Motor neuron (in vitro differentiated cells): Measurements from ENCODE around the gene WARS2. TPM values are rescaled to one million over a fixed set of nuclear protein-coding genes. Genes with fewer than 3 reads are reported as not detected.
A peak's percentile ranks its signal among the peaks of the same experiment; 100 is the strongest.

Experiments used
- ATAC-seq, 8 experiments: fragments of 200-7000 bp; cut with Tn5 transposase; replicated peaks in 6 of 8; 2 replicates each; pipeline ENCODE4 v1.8.0; 2021; ENCODE audit warnings: mild to moderate bottlenecking in 8 of 8, moderate library complexity in 8 of 8
- H3K27ac ChIP-seq, 2 donors: fragments of 250-450 bp; sonication (Bioruptor Pico); 2 replicates each; pipeline ENCODE4 v1.9.0; 2021; ENCODE audit warnings: antibody characterized with exemption in 2 of 2, mild to moderate bottlenecking in 2 of 2, moderate library complexity in 1 of 2
- H3K4me1 ChIP-seq, 2 donors: fragments of 250-450 bp; sonication (Bioruptor Pico); replicated peaks in 1 of 2; 2 replicates each; pipeline ENCODE4 v1.6.1; 2021; ENCODE audit warnings: antibody characterized with exemption in 2 of 2, mild to moderate bottlenecking in 2 of 2, moderate library complexity in 1 of 2
- H3K4me3 ChIP-seq, 5 donors: fragments of 250-450 bp; sonication (Bioruptor Pico); 2 replicates each; pipeline ENCODE4 v1.9.0; 2021; ENCODE audit warnings: antibody characterized with exemption in 5 of 5, mild to moderate bottlenecking in 5 of 5, moderate library complexity in 4 of 5
- WGBS, 10 experiments: fragments of 450-650 bp; shearing (Covaris generic); methylation state at CpG; one replicate each; pipeline ENCODE4 v1.0.0; 2022; 5-methylcytosine and 5-hydroxymethylcytosine counted together
- in situ Hi-C, 9 experiments: fragments of 400-800 bp; cut with MboI; loops; one replicate each; pipeline ENCODE4 v1.15.0; 2021; ENCODE audit warnings: low sequenced_read_pairs in 9 of 9, low pct_unique_long_range_greater_than_20kb in 2 of 9; ENCODE audit not compliant: unreplicated experiment in 9 of 9
- total RNA-seq, 8 experiments: library from RNA; unstranded; fragments of 300-600 nt; gene quantifications; 2 replicates each; pipeline versions ENCODE4 v1.2.3 to v1.2.4, GENCODE V29; 2022

WARS2 gene
- total RNA-seq, 8 experiments from 2014 or later = 11.8 to 20.8 (median 17.2) TPM

- 89 to 100% (median 100%) methylated on average over 1 of the region's 1 CpG; no CpG with 5 or more reads in 6 of the 10 experiments for WGBS, 10 experiments
- H3K4me3 ChIP-seq = no peak overlapping the region
- in situ Hi-C loops = no loop called here
- no peak overlapping the region for H3K27ac ChIP-seq
- H3K4me1 ChIP-seq = no peaks in the 10 kb centered on the region
- ATAC-seq = peak in 2 of 8 experiments; percentile 48 to 80
Observed at GRCh38 chr1:119101563-119101962, 38.9 kb downstream of the WARS2 start.

GRCh38 chr1:119099775-119100174, 40.7 kb downstream of the WARS2 start:
- in situ Hi-C loops = loop anchor here in 1 of 9 experiments (25.0 kb wide), 1 partner anchor 88 kb away; no protein-coding TSS in a partner anchor
- no peak for ATAC-seq

GRCh38 chr1:119097380-119097779, 43.1 kb downstream of the WARS2 start:
- Histone ChIP-seq H3K27ac (no peak overlapping the region), H3K4me3 (no peak overlapping the region), H3K4me1 (no peaks in the 10 kb centered on the region)
- in situ Hi-C loops = loop anchor here in 1 of 9 experiments (25.0 kb wide), 1 partner anchor 90 kb away; no protein-coding TSS in a partner anchor
- WGBS, 10 experiments = 66 to 100% (median 78%) methylated on average over 1 to 3 of the region's 3 CpGs; no CpG with 5 or more reads in 1 of the 10 experiments
- ATAC-seq = no peak

More at GRCh38 chr1:119099775-119100174, 40.7 kb downstream of the WARS2 start:
- Histone ChIP-seq H3K27ac (no peak overlapping the region), H3K4me3 (no peak overlapping the region), H3K4me1 (no peaks in the 10 kb centered on the region)

GRCh38 chr1:119093721-119094120, 46.7 kb downstream of the WARS2 start:
- peak in 2 of 8 experiments; percentile 60 to 62 for ATAC-seq
- WGBS, 10 experiments = 30 to 100% (median 89%) methylated on average over 1 of the region's 1 CpG; no CpG with 5 or more reads in 3 of the 10 experiments
- Histone ChIP-seq H3K4me1 (peaks cover 4 to 7% of the 10 kb centered on the region in 2 donors), H3K4me3 (no peak overlapping the region), H3K27ac (no peak overlapping the region)
- in situ Hi-C loops = loop anchor here in 1 of 9 experiments (25.0 kb wide), 1 partner anchor 94 kb away; no protein-coding TSS in a partner anchor

GRCh38 chr1:119091618-119092017, 48.8 kb downstream of the WARS2 start:
- ATAC-seq = peak in 5 of 8 experiments; percentile 95 to 99 (median 98)
- Histone ChIP-seq H3K4me3 (peak overlapping the region in 1 of 5 donors; percentile 5), H3K27ac (peak overlapping the region in 1 of 2 donors; percentile 28), H3K4me1 (peaks cover 4 to 7% of the 10 kb centered on the region in 2 donors)
- in situ Hi-C loops = loop anchor here in 1 of 9 experiments (25.0 kb wide), 1 partner anchor 96 kb away; no protein-coding TSS in a partner anchor
- 0 to 89% (median 30%) methylated on average over 1 to 4 of the region's 4 CpGs; no CpG with 5 or more reads in 2 of the 10 experiments for WGBS, 10 experiments

GRCh38 chr1:119090250-119090649, 50.2 kb downstream of the WARS2 start:
- ATAC-seq = no peak
- Histone ChIP-seq H3K27ac (no peak overlapping the region), H3K4me3 (no peak overlapping the region), H3K4me1 (peaks cover 4 to 7% of the 10 kb centered on the region in 2 donors)
- in situ Hi-C loops = loop anchor here in 1 of 9 experiments (25.0 kb wide), 1 partner anchor 97 kb away; no protein-coding TSS in a partner anchor
- WGBS, 10 experiments = 94 to 100% (median 100%) methylated on average over 2 to 3 of the region's 3 CpGs; no CpG with 5 or more reads in 2 of the 10 experiments

- no peak overlapping the region for H3K4me3 ChIP-seq
- peaks cover 4 to 5% of the 10 kb centered on the region in 2 donors for H3K4me1 ChIP-seq
- 36 to 100% (median 83%) methylated on average over 1 to 2 of the region's 2 CpGs; no CpG with 5 or more reads in 1 of the 10 experiments for WGBS, 10 experiments
- no peak for ATAC-seq
- H3K27ac ChIP-seq = no peak overlapping the region
- in situ Hi-C loops = loop anchor here in 1 of 9 experiments (25.0 kb wide), 1 partner anchor 100 kb away; no protein-coding TSS in a partner anchor
Observed at GRCh38 chr1:119086830-119087229, 53.6 kb downstream of the WARS2 start.

- Histone ChIP-seq H3K4me3 (no peak overlapping the region), H3K4me1 (no peaks in the 10 kb centered on the region), H3K27ac (no peak overlapping the region)
- WGBS, 10 experiments = 18 to 100% (median 82%) methylated on average over 2 to 10 of the region's 10 CpGs; no CpG with 5 or more reads in 1 of the 10 experiments
- in situ Hi-C loops = loop anchor here in 1 of 9 experiments (25.0 kb wide), 1 partner anchor 103 kb away; no protein-coding TSS in a partner anchor
- ATAC-seq = peak in 3 of 8 experiments; percentile 46 to 84 (median 53)
Observed at GRCh38 chr1:119084798-119085197, 55.7 kb downstream of the WARS2 start.

- ATAC-seq = no peak
Observed at GRCh38 chr1:119083980-119084379, 56.5 kb downstream of the WARS2 start.

GRCh38 chr1:119083479-119083878, 57.0 kb downstream of the WARS2 start:
- no peak overlapping the region for H3K27ac ChIP-seq
- in situ Hi-C loops = loop anchor here in 1 of 9 experiments (25.0 kb wide), 1 partner anchor 104 kb away; no protein-coding TSS in a partner anchor
- no peak overlapping the region for H3K4me3 ChIP-seq
- ATAC-seq = no peak
- H3K4me1 ChIP-seq = no peaks in the 10 kb centered on the region
- 50 to 100% (median 74%) methylated on average over 1 of the region's 1 CpG; no CpG with 5 or more reads in 2 of the 10 experiments for WGBS, 10 experiments

More at GRCh38 chr1:119083980-119084379, 56.5 kb downstream of the WARS2 start:
- in situ Hi-C loops = loop anchor here in 1 of 9 experiments (25.0 kb wide), 1 partner anchor 103 kb away; no protein-coding TSS in a partner anchor
- no peaks in the 10 kb centered on the region for H3K4me1 ChIP-seq
- H3K27ac ChIP-seq = no peak overlapping the region
- 56 to 100% (median 90%) methylated on average over 2 to 6 of the region's 6 CpGs for WGBS, 10 experiments
- no peak overlapping the region for H3K4me3 ChIP-seq

- no peak for ATAC-seq
Observed at GRCh38 chr1:119081700-119082099, 58.8 kb downstream of the WARS2 start.

GRCh38 chr1:119081267-119081666, 59.2 kb downstream of the WARS2 start:
- ATAC-seq = no peak
- no peak overlapping the region for H3K4me3 ChIP-seq
- no peaks in the 10 kb centered on the region for H3K4me1 ChIP-seq
- H3K27ac ChIP-seq = no peak overlapping the region
- in situ Hi-C loops = loop anchor here in 1 of 9 experiments (25.0 kb wide), 1 partner anchor 106 kb away; no protein-coding TSS in a partner anchor

More at GRCh38 chr1:119081700-119082099, 58.8 kb downstream of the WARS2 start:
- 23 to 98% (median 86%) methylated on average over 2 to 3 of the region's 3 CpGs; no CpG with 5 or more reads in 1 of the 10 experiments for WGBS, 10 experiments
- in situ Hi-C loops = loop anchor here in 1 of 9 experiments (25.0 kb wide), 1 partner anchor 106 kb away; no protein-coding TSS in a partner anchor
- H3K27ac ChIP-seq = no peak overlapping the region
- H3K4me1 ChIP-seq = no peaks in the 10 kb centered on the region
- H3K4me3 ChIP-seq = no peak overlapping the region

- ATAC-seq = peak in 2 of 8 experiments; percentile 53 to 59
- WGBS, 10 experiments = 0 to 100% (median 84%) methylated on average over 1 to 4 of the region's 4 CpGs; no CpG with 5 or more reads in 1 of the 10 experiments
- in situ Hi-C loops = loop anchor here in 1 of 9 experiments (25.0 kb wide), 1 partner anchor 107 kb away; no protein-coding TSS in a partner anchor
- no peak overlapping the region for H3K27ac ChIP-seq
- H3K4me3 ChIP-seq = no peak overlapping the region
- no peaks in the 10 kb centered on the region for H3K4me1 ChIP-seq
Observed at GRCh38 chr1:119080586-119080985, 59.9 kb downstream of the WARS2 start.
